Sigmoid colon (tissue), 4 donors: ENCODE measurements around the gene LRCH1.

Experiments used
- CTCF ChIP-seq, 4 experiments: fragments of 450-650 bp in 3 of 4; fragments of 200-600 bp in 1 of 4; IDR thresholded peaks; one replicate each; pipeline ENCODE4 v1.5.1; 2016 to 2019; ENCODE audit warnings: antibody characterized with exemption in 4 of 4, mild to moderate bottlenecking in 3 of 4, moderate library complexity in 2 of 4
- POLR2A ChIP-seq, 2 donors: fragments of 450-650 bp; IDR thresholded peaks; one replicate each; pipeline ENCODE4 v1.6.1; 2016; ENCODE audit warnings: antibody characterized with exemption in 2 of 2, mild to moderate bottlenecking in 2 of 2, moderate library complexity in 2 of 2
- POLR2AphosphoS5 ChIP-seq, 4 donors: sonication (generic); formaldehyde crosslinking; IDR thresholded peaks; one replicate each; pipeline ENCODE4 v1.6.1; 2017; ENCODE audit warnings: antibody characterized with exemption in 4 of 4

- no peak for TF ChIP-seq POLR2AphosphoS5 (IDR thresholded peaks at IDR 0.05)
- TF ChIP-seq POLR2A (IDR thresholded peaks at IDR 0.05) = no peak
- TF ChIP-seq CTCF (IDR thresholded peaks at IDR 0.05) = no peak
These were observed 201.8 kb downstream of the LRCH1 start for GRCh38 chr13:46754812-46755211.
